ENCODE measurements around the gene CST3.

DNA sequence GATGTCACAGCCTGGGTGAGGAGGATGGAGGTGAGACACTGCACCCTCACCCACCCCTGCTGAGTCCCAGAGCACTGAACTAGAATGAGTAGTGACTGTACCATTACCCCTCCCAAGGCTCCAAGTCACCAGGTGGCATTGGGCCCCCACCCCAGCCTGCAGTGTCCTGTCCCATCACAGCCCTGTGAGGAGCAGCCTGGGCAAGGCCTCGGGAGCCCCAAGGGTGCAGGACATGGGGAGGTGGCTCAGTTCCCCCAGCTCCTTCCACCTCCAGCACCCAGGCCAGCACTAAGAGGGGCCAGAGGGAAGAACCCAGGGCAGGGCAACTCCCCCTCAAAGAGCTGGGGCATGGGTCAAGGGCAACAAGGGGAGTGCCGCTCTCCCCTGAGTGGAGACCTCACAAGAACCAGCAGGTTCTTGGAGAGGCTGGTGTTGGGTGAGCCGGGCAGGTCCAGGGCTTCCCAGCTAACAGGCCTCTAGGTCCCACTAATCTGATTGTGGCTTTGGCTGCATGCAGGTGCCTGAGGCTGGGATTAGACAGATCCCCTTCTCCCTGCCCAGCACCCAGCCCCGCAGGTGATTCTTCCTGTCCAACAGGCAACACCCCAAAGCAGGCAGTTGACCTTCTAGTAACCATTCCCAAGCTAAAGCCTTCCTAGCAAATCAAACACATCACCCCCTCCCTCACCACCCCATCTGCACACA is 48.4 kb upstream of the CST3 start:
- TF ChIP-seq, protein P1, sequence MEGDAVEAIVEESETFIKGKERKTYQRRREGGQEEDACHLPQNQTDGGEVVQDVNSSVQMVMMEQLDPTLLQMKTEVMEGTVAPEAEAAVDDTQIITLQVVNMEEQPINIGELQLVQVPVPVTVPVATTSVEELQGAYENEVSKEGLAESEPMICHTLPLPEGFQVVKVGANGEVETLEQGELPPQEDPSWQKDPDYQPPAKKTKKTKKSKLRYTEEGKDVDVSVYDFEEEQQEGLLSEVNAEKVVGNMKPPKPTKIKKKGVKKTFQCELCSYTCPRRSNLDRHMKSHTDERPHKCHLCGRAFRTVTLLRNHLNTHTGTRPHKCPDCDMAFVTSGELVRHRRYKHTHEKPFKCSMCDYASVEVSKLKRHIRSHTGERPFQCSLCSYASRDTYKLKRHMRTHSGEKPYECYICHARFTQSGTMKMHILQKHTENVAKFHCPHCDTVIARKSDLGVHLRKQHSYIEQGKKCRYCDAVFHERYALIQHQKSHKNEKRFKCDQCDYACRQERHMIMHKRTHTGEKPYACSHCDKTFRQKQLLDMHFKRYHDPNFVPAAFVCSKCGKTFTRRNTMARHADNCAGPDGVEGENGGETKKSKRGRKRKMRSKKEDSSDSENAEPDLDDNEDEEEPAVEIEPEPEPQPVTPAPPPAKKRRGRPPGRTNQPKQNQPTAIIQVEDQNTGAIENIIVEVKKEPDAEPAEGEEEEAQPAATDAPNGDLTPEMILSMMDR (IDR thresholded peaks at IDR 0.05): no peak
- TF ChIP-seq POLR2A (IDR thresholded peaks at IDR 0.05): no peak
